Measurements from ENCODE around the gene MYCBP. TPM values are rescaled to one million over a fixed set of nuclear protein-coding genes. Genes with fewer than 3 reads are reported as not detected.

MYCBP gene
- total RNA-seq, 1 donor from 2014 or later = 28.9 TPM

DNA sequence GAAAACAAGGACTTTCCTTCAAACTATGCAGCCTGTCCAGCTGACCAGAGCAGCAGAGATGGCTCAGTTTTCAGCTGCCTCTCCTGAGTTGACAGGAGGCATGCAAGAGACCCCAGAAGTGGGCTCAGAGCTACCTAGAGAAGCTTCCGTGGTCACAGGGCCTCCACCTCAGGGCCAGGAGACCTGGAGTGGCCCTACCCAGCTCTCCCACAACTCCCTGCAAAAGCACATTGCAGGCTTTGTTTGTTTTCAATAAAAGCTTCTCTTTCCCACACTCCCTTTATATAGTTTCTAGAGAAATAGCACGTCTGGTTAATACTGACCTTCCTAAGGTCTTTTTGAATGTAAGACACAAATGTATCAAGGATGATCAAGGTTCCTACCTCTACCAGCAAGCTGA, 53.6 kb downstream of the MYCBP start:
- Mint-ChIP-seq H3K4me3 (ENCODE audit: unreplicated experiment) (no peak overlapping the region), H3K36me3 (ENCODE audit: low read depth, unreplicated experiment) (peaks cover 4% of the 10 kb centered on the region), H3K4me1 (ENCODE audit: low read depth, unreplicated experiment) (no peaks in the 10 kb centered on the region), H3K9me3 (ENCODE audit: unreplicated experiment) (peaks cover 9% of the 10 kb centered on the region), H3K27ac (ENCODE audit: unreplicated experiment) (no peak overlapping the region), H3K27me3 (ENCODE audit: low read depth, unreplicated experiment) (peaks cover 59% of the 10 kb centered on the region)
- no peaks in the 10 kb centered on the region for H3K79me2 ChIP-seq (ENCODE audit: insufficient read depth, low read length)
- no peak overlapping the region for H3K4me3 ChIP-seq (ENCODE audit: insufficient read depth, low read depth, low read length)
- TF ChIP-seq, protein P1, sequence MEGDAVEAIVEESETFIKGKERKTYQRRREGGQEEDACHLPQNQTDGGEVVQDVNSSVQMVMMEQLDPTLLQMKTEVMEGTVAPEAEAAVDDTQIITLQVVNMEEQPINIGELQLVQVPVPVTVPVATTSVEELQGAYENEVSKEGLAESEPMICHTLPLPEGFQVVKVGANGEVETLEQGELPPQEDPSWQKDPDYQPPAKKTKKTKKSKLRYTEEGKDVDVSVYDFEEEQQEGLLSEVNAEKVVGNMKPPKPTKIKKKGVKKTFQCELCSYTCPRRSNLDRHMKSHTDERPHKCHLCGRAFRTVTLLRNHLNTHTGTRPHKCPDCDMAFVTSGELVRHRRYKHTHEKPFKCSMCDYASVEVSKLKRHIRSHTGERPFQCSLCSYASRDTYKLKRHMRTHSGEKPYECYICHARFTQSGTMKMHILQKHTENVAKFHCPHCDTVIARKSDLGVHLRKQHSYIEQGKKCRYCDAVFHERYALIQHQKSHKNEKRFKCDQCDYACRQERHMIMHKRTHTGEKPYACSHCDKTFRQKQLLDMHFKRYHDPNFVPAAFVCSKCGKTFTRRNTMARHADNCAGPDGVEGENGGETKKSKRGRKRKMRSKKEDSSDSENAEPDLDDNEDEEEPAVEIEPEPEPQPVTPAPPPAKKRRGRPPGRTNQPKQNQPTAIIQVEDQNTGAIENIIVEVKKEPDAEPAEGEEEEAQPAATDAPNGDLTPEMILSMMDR (IDR thresholded peaks at IDR 0.05; ENCODE audit: insufficient read depth, low read depth, low read length) = no peak
- TF ChIP-seq EZH2 (IDR thresholded peaks at IDR 0.05; ENCODE audit: insufficient read depth, low read length) = no peak
- DNase-seq (ENCODE audit: low read depth) (no peak), FAIRE-seq (no peak)
- no peak overlapping the region for H3K4me2 ChIP-seq (ENCODE audit: low read length)
- no peak overlapping the region for H2AFZ ChIP-seq (ENCODE audit: low read depth, low read length)
- H4K20me1 ChIP-seq (ENCODE audit: insufficient read depth, low read length) = no peaks in the 10 kb centered on the region
- H3K4me1 ChIP-seq (ENCODE audit: insufficient read depth, low read length) = peaks cover 6% of the 10 kb centered on the region
- H3K27me3 ChIP-seq (ENCODE audit: insufficient read depth, low read length) = peaks cover 60% of the 10 kb centered on the region
- H3K36me3 ChIP-seq (ENCODE audit: insufficient read depth, low read length) = no peaks in the 10 kb centered on the region
- peaks cover 9% of the 10 kb centered on the region for H3K9me3 ChIP-seq (ENCODE audit: insufficient read depth, low read depth, low read length)
- no peak overlapping the region for H3K9ac ChIP-seq (ENCODE audit: low read length)
- H3K27ac ChIP-seq (ENCODE audit: low read depth, low read length) = no peak overlapping the region

DNA sequence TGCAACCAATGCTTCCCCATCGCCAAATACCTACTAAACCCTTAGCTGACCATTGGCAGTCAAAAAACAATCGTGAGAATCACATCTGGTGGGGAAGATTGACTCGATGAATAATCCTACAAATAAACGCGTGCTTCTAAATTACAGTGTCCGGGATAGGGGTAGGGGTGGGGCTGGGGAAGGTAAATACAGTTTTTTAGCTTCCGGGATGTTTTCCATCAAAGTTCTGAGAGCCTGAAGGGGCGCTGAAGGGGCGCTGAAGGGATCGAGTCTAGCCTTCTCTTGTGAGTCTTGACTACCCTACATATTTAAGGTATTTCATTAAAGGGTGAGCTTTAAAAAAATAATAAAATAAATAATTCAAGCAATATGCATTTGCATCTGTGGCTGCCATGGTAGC, 54.1 kb downstream of the MYCBP start:
- no peaks in the 10 kb centered on the region for H3K36me3 ChIP-seq (ENCODE audit: insufficient read depth, low read length)
- Mint-ChIP-seq H3K4me1 (ENCODE audit: low read depth, unreplicated experiment) (no peaks in the 10 kb centered on the region), H3K27ac (ENCODE audit: unreplicated experiment) (no peak overlapping the region), H3K4me3 (ENCODE audit: unreplicated experiment) (no peak overlapping the region), H3K27me3 (ENCODE audit: low read depth, unreplicated experiment) (peaks cover 59% of the 10 kb centered on the region), H3K9me3 (ENCODE audit: unreplicated experiment) (peaks cover 9% of the 10 kb centered on the region), H3K36me3 (ENCODE audit: low read depth, unreplicated experiment) (peaks cover 4% of the 10 kb centered on the region)
- peak overlapping the region; percentile 87 for H2AFZ ChIP-seq (ENCODE audit: low read depth, low read length)
- TF ChIP-seq EZH2 (IDR thresholded peaks at IDR 0.05; ENCODE audit: insufficient read depth, low read length) = no peak
- TF ChIP-seq, protein P1 (IDR thresholded peaks at IDR 0.05; ENCODE audit: insufficient read depth, low read depth, low read length) = no peak
- H3K9me3 ChIP-seq (ENCODE audit: insufficient read depth, low read depth, low read length) = peaks cover 9% of the 10 kb centered on the region
- H3K27ac ChIP-seq (ENCODE audit: low read depth, low read length) = no peak overlapping the region
- H4K20me1 ChIP-seq (ENCODE audit: insufficient read depth, low read length) = no peaks in the 10 kb centered on the region
- H3K4me2 ChIP-seq (ENCODE audit: low read length) = peak overlapping the region; percentile 85
- H3K9ac ChIP-seq (ENCODE audit: low read length) = no peak overlapping the region
- no peaks in the 10 kb centered on the region for H3K79me2 ChIP-seq (ENCODE audit: insufficient read depth, low read length)
- FAIRE-seq = no peak
- H3K27me3 ChIP-seq (ENCODE audit: insufficient read depth, low read length) = peaks cover 65% of the 10 kb centered on the region
- H3K4me1 ChIP-seq (ENCODE audit: insufficient read depth, low read length) = peaks cover 6% of the 10 kb centered on the region
- no peak overlapping the region for H3K4me3 ChIP-seq (ENCODE audit: insufficient read depth, low read depth, low read length)
- no peak for DNase-seq (ENCODE audit: low read depth)

DNA sequence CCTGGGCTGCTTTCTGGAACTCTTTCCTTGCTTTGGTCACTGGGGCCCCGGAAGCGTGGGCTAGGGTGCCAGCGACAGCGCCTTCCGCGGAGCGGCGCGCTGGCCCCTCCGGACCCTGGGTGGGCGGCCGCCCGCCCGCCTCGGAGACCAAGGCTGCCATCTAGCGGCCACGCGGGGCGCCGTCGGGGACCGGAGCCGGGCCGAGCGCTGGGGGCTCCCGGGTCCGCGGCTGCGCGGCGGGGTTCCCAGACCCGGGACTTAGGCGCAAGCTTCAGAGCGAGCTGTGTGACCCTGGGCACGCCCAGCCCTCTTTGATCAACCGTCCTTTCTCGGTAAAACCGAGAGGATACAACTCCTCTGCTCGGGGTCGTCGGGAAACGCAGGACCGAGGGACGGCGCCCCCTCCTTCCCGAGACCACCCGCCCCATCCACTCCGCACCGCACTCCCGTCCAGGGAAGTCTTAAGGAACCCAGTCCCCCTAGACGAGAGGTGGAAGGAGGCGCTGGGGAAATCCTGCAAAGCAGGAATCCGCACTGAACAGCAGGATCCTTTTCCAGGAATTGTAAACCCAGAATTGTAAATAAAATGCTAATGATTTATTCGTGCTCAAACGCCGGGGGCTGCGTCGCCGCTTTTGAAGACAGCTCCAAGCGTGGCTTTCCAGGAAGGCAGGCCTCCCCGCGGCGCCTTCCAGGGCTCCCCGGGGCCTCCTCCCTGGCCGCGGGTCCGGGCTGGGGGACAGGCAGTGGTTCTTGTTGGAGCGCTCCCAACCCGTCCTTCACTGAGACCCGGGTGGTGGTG, 54.8 kb downstream of the MYCBP start:
- H3K79me2 ChIP-seq (ENCODE audit: insufficient read depth, low read length) = no peaks in the 10 kb centered on the region
- Mint-ChIP-seq H3K36me3 (ENCODE audit: low read depth, unreplicated experiment) (peaks cover 4% of the 10 kb centered on the region), H3K27ac (ENCODE audit: unreplicated experiment) (no peak overlapping the region), H3K4me1 (ENCODE audit: low read depth, unreplicated experiment) (no peaks in the 10 kb centered on the region), H3K9me3 (ENCODE audit: unreplicated experiment) (peaks cover 9% of the 10 kb centered on the region), H3K4me3 (ENCODE audit: unreplicated experiment) (no peak overlapping the region), H3K27me3 (ENCODE audit: low read depth, unreplicated experiment) (peaks cover 61% of the 10 kb centered on the region)
- DNase-seq (ENCODE audit: low read depth) (no peak), FAIRE-seq (no peak)
- H3K4me1 ChIP-seq (ENCODE audit: insufficient read depth, low read length) = peaks cover 6% of the 10 kb centered on the region
- H2AFZ ChIP-seq (ENCODE audit: low read depth, low read length) = peak overlapping the region; percentile 87
- H3K9ac ChIP-seq (ENCODE audit: low read length) = peak overlapping the region; percentile 52
- H3K9me3 ChIP-seq (ENCODE audit: insufficient read depth, low read depth, low read length) = peaks cover 9% of the 10 kb centered on the region
- H3K36me3 ChIP-seq (ENCODE audit: insufficient read depth, low read length) = no peaks in the 10 kb centered on the region
- H3K27ac ChIP-seq (ENCODE audit: low read depth, low read length) = no peak overlapping the region
- H3K4me3 ChIP-seq (ENCODE audit: insufficient read depth, low read depth, low read length) = peak overlapping the region; percentile 27
- peak overlapping the region; percentile 85 for H3K4me2 ChIP-seq (ENCODE audit: low read length)
- H4K20me1 ChIP-seq (ENCODE audit: insufficient read depth, low read length) = no peaks in the 10 kb centered on the region
- peaks cover 71% of the 10 kb centered on the region for H3K27me3 ChIP-seq (ENCODE audit: insufficient read depth, low read length)
- TF ChIP-seq, protein P1 (IDR thresholded peaks at IDR 0.05; ENCODE audit: insufficient read depth, low read depth, low read length) = peak; percentile 36
- peak; percentile 73 for TF ChIP-seq EZH2 (IDR thresholded peaks at IDR 0.05; ENCODE audit: insufficient read depth, low read length)

Data from astrocyte (in vitro differentiated cells and primary cell).